SK-N-SH treated with all-trans-retinoic acid at 6 μM for 48 hours (cell line): ENCODE results near the gene AKAP13.

Experiments
- ESRRG ChIP-seq: fragments of 250-450 bp; sonication (Bioruptor Pico); IDR thresholded peaks from 2 replicates; pipeline ENCODE4 v1.6.1; 2021; ENCODE audit warnings: mild to moderate bottlenecking
- TCF4 ChIP-seq: fragments of 250-450 bp; sonication (Bioruptor Pico); IDR thresholded peaks from 2 replicates; pipeline ENCODE4 v1.8.0; 2021; ENCODE audit warnings: mild to moderate bottlenecking, moderate library complexity, borderline replicate concordance
- ZC3H10 ChIP-seq: fragments of 250-450 bp; sonication (Bioruptor Pico); IDR thresholded peaks from 2 replicates; pipeline ENCODE4 v1.5.1; 2021; ENCODE audit warnings: mild to moderate bottlenecking, moderate library complexity
- ZNF565 ChIP-seq: fragments of 450-650 bp; formaldehyde crosslinking; conservative IDR thresholded peaks from 2 replicates; pipeline ENCODE4 v1.5.0; 2020; ENCODE audit warnings: low read depth, mild to moderate bottlenecking, moderate library complexity
- ZNF8 ChIP-seq: fragments of 450-650 bp; formaldehyde crosslinking; IDR thresholded peaks from 2 replicates; pipeline ENCODE4 v1.5.0; 2020; ENCODE audit warnings: mild to moderate bottlenecking, moderate library complexity
- TF ChIP-seq, protein P1 (sequence below): fragments of 250-450 bp; sonication (Bioruptor Pico); IDR thresholded peaks from 2 replicates; pipeline ENCODE4 v1.8.0; 2021; ENCODE audit warnings: low read depth, mild to moderate bottlenecking, moderate library complexity, borderline replicate concordance

GRCh38 chr15:85547386-85547785, 167.0 kb downstream of the AKAP13 start:
- TF ChIP-seq TCF4 (no peak), ESRRG (CRISPR knock-in tag) (no peak), ZNF565 (CRISPR knock-in tag) (no peak), ZNF8 (no peak), ZC3H10 (CRISPR knock-in tag) (no peak)
- TF ChIP-seq, protein P1, sequence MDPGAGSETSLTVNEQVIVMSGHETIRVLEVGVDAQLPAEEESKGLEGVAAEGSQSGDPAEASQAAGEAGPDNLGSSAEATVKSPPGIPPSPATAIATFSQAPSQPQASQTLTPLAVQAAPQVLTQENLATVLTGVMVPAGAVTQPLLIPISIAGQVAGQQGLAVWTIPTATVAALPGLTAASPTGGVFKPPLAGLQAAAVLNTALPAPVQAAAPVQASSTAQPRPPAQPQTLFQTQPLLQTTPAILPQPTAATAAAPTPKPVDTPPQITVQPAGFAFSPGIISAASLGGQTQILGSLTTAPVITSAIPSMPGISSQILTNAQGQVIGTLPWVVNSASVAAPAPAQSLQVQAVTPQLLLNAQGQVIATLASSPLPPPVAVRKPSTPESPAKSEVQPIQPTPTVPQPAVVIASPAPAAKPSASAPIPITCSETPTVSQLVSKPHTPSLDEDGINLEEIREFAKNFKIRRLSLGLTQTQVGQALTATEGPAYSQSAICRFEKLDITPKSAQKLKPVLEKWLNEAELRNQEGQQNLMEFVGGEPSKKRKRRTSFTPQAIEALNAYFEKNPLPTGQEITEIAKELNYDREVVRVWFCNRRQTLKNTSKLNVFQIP (CRISPR knock-in tag), result no peak
